Breast epithelium (tissue), 4 donors: Measurements from ENCODE around the gene EIF3K. TPM values are rescaled to one million over a fixed set of nuclear protein-coding genes. Genes with fewer than 3 reads are reported as not detected.

Experiments
- DNase-seq, 2 donors: peaks; one replicate each; pipeline ENCODE4 v3.0.0-alpha.2; 2019; ENCODE audit warnings: low spot score in 2 of 2
- H3K27ac ChIP-seq, 2 donors: fragments of 200-600 bp; sonication (generic) in 1 of 2; one replicate each; pipeline ENCODE4 v1.5.1; 2016 to 2019; ENCODE audit warnings: mild to moderate bottlenecking in 1 of 2
- H3K27me3 ChIP-seq, 2 donors: fragments of 200-600 bp; sonication (generic) in 1 of 2; one replicate each; pipeline versions ENCODE4 v1.5.1 to v1.6.0; 2017 to 2019; ENCODE audit warnings: control low read depth in 1 of 2, mild to moderate bottlenecking in 1 of 2
- H3K36me3 ChIP-seq: fragments of 200-600 bp; one replicate; pipeline ENCODE4 v1.5.1; 2019
- H3K4me1 ChIP-seq, 2 donors: fragments of 200-600 bp; sonication (generic); one replicate each; pipeline ENCODE4 v1.5.1; 2016 to 2019; ENCODE audit warnings: control low read depth in 1 of 2
- H3K4me3 ChIP-seq, 3 donors: fragments of 200-600 bp; sonication (generic); 1 replicate in 2 of 3; 2 replicates in 1 of 3; pipeline ENCODE4 v1.5.1; 2016 to 2019; ENCODE audit warnings: mild to moderate bottlenecking in 3 of 3, moderate library complexity in 2 of 3
- H3K9me3 ChIP-seq, 2 donors: fragments of 200-600 bp; sonication (generic) in 1 of 2; one replicate each; pipeline ENCODE4 v1.5.1; 2016 to 2019; ENCODE audit warnings: control low read depth in 1 of 2
- CTCF ChIP-seq, 3 donors: fragments of 450-650 bp; IDR thresholded peaks; one replicate each; pipeline ENCODE4 v1.5.1; 2016 to 2017; ENCODE audit warnings: antibody characterized with exemption in 3 of 3, mild to moderate bottlenecking in 3 of 3, moderate library complexity in 3 of 3
- POLR2A ChIP-seq: fragments of 450-650 bp; IDR thresholded peaks from one replicate; pipeline ENCODE4 v1.6.1; 2016; ENCODE audit warnings: antibody characterized with exemption, mild to moderate bottlenecking, moderate library complexity
- POLR2AphosphoS5 ChIP-seq, 3 donors: sonication (generic); formaldehyde crosslinking; IDR thresholded peaks; one replicate each; pipeline ENCODE4 v1.6.1; 2017; ENCODE audit warnings: antibody characterized with exemption in 3 of 3
- intact Hi-C: fragments of 100-400 bp; cut with DNase I; formaldehyde crosslinking; loops from one replicate; pipeline ENCODE4 v1.15.1; 2023; ENCODE audit warnings: low total_unique reads
- total RNA-seq, 3 donors: library from RNA; depleted of rRNA; stranded (reverse); fragments of >200 nt; gene quantifications; one replicate each; pipeline ENCODE4 v1.1.0, GENCODE V29; 2016

EIF3K gene
- total RNA-seq, 3 donors from 2014 or later = 401 to 562 (median 420) TPM

- Histone ChIP-seq H3K27me3 (no peaks in the 10 kb centered on the region), H3K4me1 (peaks cover 23 to 52% of the 10 kb centered on the region in 2 donors), H3K27ac (peak overlapping the region; percentile 98 to 99), H3K36me3 (no peaks in the 10 kb centered on the region), H3K9me3 (no peaks in the 10 kb centered on the region), H3K4me3 (peak overlapping the region in 1 of 3 donors; percentile 16)
- no peak for DNase-seq
- TF ChIP-seq CTCF (IDR thresholded peaks at IDR 0.05) = no peak
- intact Hi-C loops = no loop called here
Observed at GRCh38 chr19:38657633-38658222, 38.7 kb downstream of the EIF3K start.

GRCh38 chr19:38658462-38659306 lies 39.7 kb downstream of the EIF3K start:
- TF ChIP-seq CTCF (IDR thresholded peaks at IDR 0.05) = no peak
- TF ChIP-seq POLR2AphosphoS5 (IDR thresholded peaks at IDR 0.05) = peak; percentile 25 to 77 (median 77)
- TF ChIP-seq POLR2A = peak; percentile 45
- DNase-seq = peak in 1 of 2 donors; percentile 83
- Histone ChIP-seq H3K4me1 (peaks cover 28 to 61% of the 10 kb centered on the region in 2 donors), H3K4me3 (peak overlapping the region in 2 of 3 donors; percentile 20 to 49), H3K9me3 (no peaks in the 10 kb centered on the region), H3K27me3 (no peaks in the 10 kb centered on the region), H3K27ac (peak overlapping the region; percentile 98 to 99), H3K36me3 (no peaks in the 10 kb centered on the region)
- intact Hi-C loops = no loop called here

DNA sequence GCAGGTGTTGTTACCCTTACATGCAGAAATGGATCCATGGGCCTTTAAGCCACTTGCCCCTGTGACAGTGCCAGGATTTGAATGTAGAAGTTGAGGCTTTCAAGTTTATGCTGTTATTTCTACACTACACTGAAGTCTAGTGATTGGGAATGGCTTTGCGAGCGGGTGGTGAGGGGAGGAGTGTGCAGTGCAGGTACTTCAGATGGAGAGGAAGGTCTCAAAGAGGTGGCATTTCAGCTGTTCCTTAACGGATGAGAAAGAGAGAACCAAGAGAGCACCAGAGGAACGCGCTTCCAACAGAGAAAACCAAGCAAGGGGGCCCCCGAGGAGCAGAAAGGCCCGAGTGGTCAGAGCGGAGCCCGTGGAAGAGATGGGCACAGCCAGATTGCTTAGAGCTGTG lies 41.7 kb downstream of the EIF3K start:
- peaks cover 44 to 73% of the 10 kb centered on the region in 2 donors for H3K4me1 ChIP-seq
- TF ChIP-seq POLR2A (no peak), POLR2AphosphoS5 (IDR thresholded peaks at IDR 0.05) (no peak), CTCF (IDR thresholded peaks at IDR 0.05) (no peak)
- intact Hi-C loops = no loop called here

GRCh38 chr19:38661136-38661535 lies 42.1 kb downstream of the EIF3K start:
- H3K4me1 ChIP-seq = peaks cover 48 to 77% of the 10 kb centered on the region in 2 donors
- intact Hi-C loops = no loop called here
- TF ChIP-seq POLR2A (no peak), CTCF (IDR thresholded peaks at IDR 0.05) (no peak), POLR2AphosphoS5 (IDR thresholded peaks at IDR 0.05) (no peak)
- no peak for DNase-seq
- no peak overlapping the region for H3K4me3 ChIP-seq
- peak overlapping the region; percentile 98 to 99 for H3K27ac ChIP-seq
- H3K36me3 ChIP-seq = no peaks in the 10 kb centered on the region
- no peaks in the 10 kb centered on the region for H3K9me3 ChIP-seq
- H3K27me3 ChIP-seq = no peaks in the 10 kb centered on the region

More for the DNA sequence above, 41.7 kb downstream of the EIF3K start:
- no peak overlapping the region for H3K4me3 ChIP-seq
- H3K27me3 ChIP-seq = no peaks in the 10 kb centered on the region
- H3K9me3 ChIP-seq = no peaks in the 10 kb centered on the region
- no peak for DNase-seq
- no peaks in the 10 kb centered on the region for H3K36me3 ChIP-seq
- H3K27ac ChIP-seq = peak overlapping the region; percentile 98 to 99

GRCh38 chr19:38661996-38662395 lies 43.0 kb downstream of the EIF3K start:
- peak in 1 of 2 donors; percentile 88 for DNase-seq
- Histone ChIP-seq H3K27me3 (no peaks in the 10 kb centered on the region), H3K27ac (peak overlapping the region; percentile 98 to 99), H3K4me3 (peak overlapping the region in 1 of 3 donors; percentile 4), H3K36me3 (no peaks in the 10 kb centered on the region), H3K4me1 (peaks cover 56 to 77% of the 10 kb centered on the region in 2 donors), H3K9me3 (no peaks in the 10 kb centered on the region)
- peak; percentile 10 for TF ChIP-seq POLR2A
- TF ChIP-seq CTCF (IDR thresholded peaks at IDR 0.05) = no peak
- peak in 2 of 3 donors; percentile 53 to 83 for TF ChIP-seq POLR2AphosphoS5 (IDR thresholded peaks at IDR 0.05)
- intact Hi-C loops = no loop called here
